ENCODE data around the gene TAL1.

Gene TAL1

DNA sequence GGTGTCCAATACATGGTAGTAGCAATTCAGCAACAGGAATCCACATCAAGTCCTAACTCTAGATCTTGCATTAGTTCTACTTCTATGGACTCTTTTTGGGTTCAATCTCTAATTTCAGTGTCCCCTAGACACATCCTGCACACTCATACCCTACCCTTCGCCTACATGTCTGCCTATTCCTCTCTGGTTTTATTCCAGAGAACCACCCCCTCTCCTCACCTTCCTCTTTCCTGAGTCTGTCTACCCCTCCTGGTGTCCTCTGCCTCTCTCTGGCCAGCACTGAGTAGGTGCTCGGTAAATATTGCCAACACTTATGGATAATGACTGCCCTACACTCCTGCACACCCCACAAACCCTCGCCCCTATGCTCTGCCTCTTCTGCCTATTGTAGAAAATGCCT, 9.5 kb downstream of the TAL1 start:
- no peaks in the 10 kb centered on the region for H3K4me1 ChIP-seq (ENCODE audit: insufficient read depth, low read length, severe bottlenecking)
- H3K9me3 ChIP-seq (ENCODE audit: low read length): no peaks in the 10 kb centered on the region
- H2AFZ ChIP-seq (ENCODE audit: low read length): no peak overlapping the region
- no peaks in the 10 kb centered on the region for H3F3A ChIP-seq (ENCODE audit: insufficient read depth, low read length)
- no peak overlapping the region for H3K4me2 ChIP-seq (ENCODE audit: low read length)
- H3K27ac ChIP-seq (ENCODE audit: low read depth, low read length, poor library complexity, severe bottlenecking): no peak overlapping the region
- no peaks in the 10 kb centered on the region for H3K36me3 ChIP-seq (ENCODE audit: insufficient read depth, low read length)
- no peaks in the 10 kb centered on the region for H3K79me2 ChIP-seq (ENCODE audit: insufficient read depth, low read length)
- no peaks in the 10 kb centered on the region for H4K20me1 ChIP-seq (ENCODE audit: insufficient read depth, low read length)
- no peak for TF ChIP-seq EZH2 (IDR thresholded peaks at IDR 0.05; ENCODE audit: borderline replicate concordance, low read length)
- TF ChIP-seq, protein P1, sequence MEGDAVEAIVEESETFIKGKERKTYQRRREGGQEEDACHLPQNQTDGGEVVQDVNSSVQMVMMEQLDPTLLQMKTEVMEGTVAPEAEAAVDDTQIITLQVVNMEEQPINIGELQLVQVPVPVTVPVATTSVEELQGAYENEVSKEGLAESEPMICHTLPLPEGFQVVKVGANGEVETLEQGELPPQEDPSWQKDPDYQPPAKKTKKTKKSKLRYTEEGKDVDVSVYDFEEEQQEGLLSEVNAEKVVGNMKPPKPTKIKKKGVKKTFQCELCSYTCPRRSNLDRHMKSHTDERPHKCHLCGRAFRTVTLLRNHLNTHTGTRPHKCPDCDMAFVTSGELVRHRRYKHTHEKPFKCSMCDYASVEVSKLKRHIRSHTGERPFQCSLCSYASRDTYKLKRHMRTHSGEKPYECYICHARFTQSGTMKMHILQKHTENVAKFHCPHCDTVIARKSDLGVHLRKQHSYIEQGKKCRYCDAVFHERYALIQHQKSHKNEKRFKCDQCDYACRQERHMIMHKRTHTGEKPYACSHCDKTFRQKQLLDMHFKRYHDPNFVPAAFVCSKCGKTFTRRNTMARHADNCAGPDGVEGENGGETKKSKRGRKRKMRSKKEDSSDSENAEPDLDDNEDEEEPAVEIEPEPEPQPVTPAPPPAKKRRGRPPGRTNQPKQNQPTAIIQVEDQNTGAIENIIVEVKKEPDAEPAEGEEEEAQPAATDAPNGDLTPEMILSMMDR (IDR thresholded peaks at IDR 0.05; ENCODE audit: low read length): no peak
- no peaks in the 10 kb centered on the region for H3K9me2 ChIP-seq (ENCODE audit: low read depth, low read length)
- H3K4me3 ChIP-seq (ENCODE audit: low read depth, low read length, poor library complexity, severe bottlenecking): no peak overlapping the region
- no peaks in the 10 kb centered on the region for H3K27me3 ChIP-seq (ENCODE audit: insufficient read depth, low read length)
- no peak overlapping the region for H3K9ac ChIP-seq (ENCODE audit: low read length)

DNA sequence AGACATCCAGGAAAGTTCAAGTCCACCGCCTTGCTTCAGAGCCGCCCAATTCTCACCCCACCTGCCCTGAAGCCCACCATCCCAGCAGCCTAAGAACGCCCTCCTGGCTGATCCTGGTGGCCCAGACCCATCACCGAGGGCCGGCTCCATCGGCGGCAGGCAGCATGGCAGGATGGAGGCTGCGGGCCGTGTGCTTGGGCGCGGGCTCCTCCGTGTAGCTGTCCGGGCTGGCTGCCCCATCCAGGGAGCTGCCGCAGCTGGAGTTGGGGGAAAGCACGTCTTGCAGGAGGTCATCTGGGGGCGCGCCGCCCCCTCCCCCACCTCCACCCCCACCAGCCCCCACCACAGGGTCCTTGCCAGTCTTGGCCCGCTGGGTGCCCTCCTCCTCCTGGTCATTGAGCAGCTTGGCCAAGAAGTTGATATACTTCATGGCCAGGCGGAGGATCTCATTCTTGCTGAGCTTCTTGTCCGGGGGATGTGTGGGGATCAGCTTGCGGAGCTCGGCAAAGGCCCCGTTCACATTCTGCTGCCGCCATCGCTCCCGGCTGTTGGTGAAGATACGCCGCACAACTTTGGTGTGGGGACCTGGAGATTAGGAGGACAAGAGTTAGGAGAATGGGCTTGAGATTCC, 12.3 kb downstream of the TAL1 start:
- no peak overlapping the region for H2AFZ ChIP-seq (ENCODE audit: low read length)
- H4K20me1 ChIP-seq (ENCODE audit: insufficient read depth, low read length): no peaks in the 10 kb centered on the region
- no peaks in the 10 kb centered on the region for H3K4me1 ChIP-seq (ENCODE audit: insufficient read depth, low read length, severe bottlenecking)
- H3K9me3 ChIP-seq (ENCODE audit: low read length): no peaks in the 10 kb centered on the region
- H3K4me2 ChIP-seq (ENCODE audit: low read length): no peak overlapping the region
- no peak overlapping the region for H3K27ac ChIP-seq (ENCODE audit: low read depth, low read length, poor library complexity, severe bottlenecking)
- no peaks in the 10 kb centered on the region for H3K36me3 ChIP-seq (ENCODE audit: insufficient read depth, low read length)
- H3K79me2 ChIP-seq (ENCODE audit: insufficient read depth, low read length): no peaks in the 10 kb centered on the region
- TF ChIP-seq, protein P1 (IDR thresholded peaks at IDR 0.05; ENCODE audit: low read length): no peak
- TF ChIP-seq EZH2 (IDR thresholded peaks at IDR 0.05; ENCODE audit: borderline replicate concordance, low read length): no peak
- no peak overlapping the region for H3K4me3 ChIP-seq (ENCODE audit: low read depth, low read length, poor library complexity, severe bottlenecking)
- H3F3A ChIP-seq (ENCODE audit: insufficient read depth, low read length): no peaks in the 10 kb centered on the region
- no peaks in the 10 kb centered on the region for H3K27me3 ChIP-seq (ENCODE audit: insufficient read depth, low read length)
- no peaks in the 10 kb centered on the region for H3K9me2 ChIP-seq (ENCODE audit: low read depth, low read length)
- no peak overlapping the region for H3K9ac ChIP-seq (ENCODE audit: low read length)

DNA sequence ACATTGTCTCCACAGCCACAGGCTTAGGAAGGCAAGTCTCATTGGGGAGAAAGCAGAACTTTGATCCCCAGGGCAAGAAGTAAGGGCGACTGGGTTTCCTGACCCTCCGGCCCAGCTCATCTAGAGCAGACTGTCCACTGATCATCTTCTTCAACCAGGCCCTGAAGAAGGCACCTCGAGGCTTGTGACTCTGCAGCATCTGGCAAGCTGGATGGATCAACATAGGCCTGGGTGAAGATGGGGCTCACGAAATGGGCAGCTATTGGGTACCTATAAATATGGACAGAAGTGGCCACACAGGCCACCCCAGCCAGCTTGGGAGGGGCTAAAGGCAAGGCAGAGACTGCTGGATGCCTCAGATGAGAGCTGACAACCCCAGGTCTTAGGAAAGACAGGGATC, 13.0 kb downstream of the TAL1 start:
- H3K36me3 ChIP-seq (ENCODE audit: insufficient read depth, low read length): no peaks in the 10 kb centered on the region
- H3K4me2 ChIP-seq (ENCODE audit: low read length): no peak overlapping the region
- H3K9me2 ChIP-seq (ENCODE audit: low read depth, low read length): no peaks in the 10 kb centered on the region
- H3K9me3 ChIP-seq (ENCODE audit: low read length): no peaks in the 10 kb centered on the region
- no peaks in the 10 kb centered on the region for H3K27me3 ChIP-seq (ENCODE audit: insufficient read depth, low read length)
- H3K27ac ChIP-seq (ENCODE audit: low read depth, low read length, poor library complexity, severe bottlenecking): no peak overlapping the region
- H3K4me3 ChIP-seq (ENCODE audit: low read depth, low read length, poor library complexity, severe bottlenecking): no peak overlapping the region
- no peaks in the 10 kb centered on the region for H3K79me2 ChIP-seq (ENCODE audit: insufficient read depth, low read length)
- TF ChIP-seq, protein P1 (IDR thresholded peaks at IDR 0.05; ENCODE audit: low read length): no peak
- TF ChIP-seq EZH2 (IDR thresholded peaks at IDR 0.05; ENCODE audit: borderline replicate concordance, low read length): no peak
- H4K20me1 ChIP-seq (ENCODE audit: insufficient read depth, low read length): no peaks in the 10 kb centered on the region
- no peak overlapping the region for H3K9ac ChIP-seq (ENCODE audit: low read length)
- H3F3A ChIP-seq (ENCODE audit: insufficient read depth, low read length): no peaks in the 10 kb centered on the region
- no peak overlapping the region for H2AFZ ChIP-seq (ENCODE audit: low read length)
- H3K4me1 ChIP-seq (ENCODE audit: insufficient read depth, low read length, severe bottlenecking): no peaks in the 10 kb centered on the region

Data from OCI-LY1 (cell line).